GM19455 (cell line): Measurements from ENCODE around the gene RHBDD2.

Experiments used
- ATAC-seq: cut with Tn5 transposase; IDR thresholded peaks from one replicate; pipeline ENCODE4 v1.9.1; 2021; ENCODE audit not compliant: unreplicated experiment

RHBDD2 gene

DNA sequence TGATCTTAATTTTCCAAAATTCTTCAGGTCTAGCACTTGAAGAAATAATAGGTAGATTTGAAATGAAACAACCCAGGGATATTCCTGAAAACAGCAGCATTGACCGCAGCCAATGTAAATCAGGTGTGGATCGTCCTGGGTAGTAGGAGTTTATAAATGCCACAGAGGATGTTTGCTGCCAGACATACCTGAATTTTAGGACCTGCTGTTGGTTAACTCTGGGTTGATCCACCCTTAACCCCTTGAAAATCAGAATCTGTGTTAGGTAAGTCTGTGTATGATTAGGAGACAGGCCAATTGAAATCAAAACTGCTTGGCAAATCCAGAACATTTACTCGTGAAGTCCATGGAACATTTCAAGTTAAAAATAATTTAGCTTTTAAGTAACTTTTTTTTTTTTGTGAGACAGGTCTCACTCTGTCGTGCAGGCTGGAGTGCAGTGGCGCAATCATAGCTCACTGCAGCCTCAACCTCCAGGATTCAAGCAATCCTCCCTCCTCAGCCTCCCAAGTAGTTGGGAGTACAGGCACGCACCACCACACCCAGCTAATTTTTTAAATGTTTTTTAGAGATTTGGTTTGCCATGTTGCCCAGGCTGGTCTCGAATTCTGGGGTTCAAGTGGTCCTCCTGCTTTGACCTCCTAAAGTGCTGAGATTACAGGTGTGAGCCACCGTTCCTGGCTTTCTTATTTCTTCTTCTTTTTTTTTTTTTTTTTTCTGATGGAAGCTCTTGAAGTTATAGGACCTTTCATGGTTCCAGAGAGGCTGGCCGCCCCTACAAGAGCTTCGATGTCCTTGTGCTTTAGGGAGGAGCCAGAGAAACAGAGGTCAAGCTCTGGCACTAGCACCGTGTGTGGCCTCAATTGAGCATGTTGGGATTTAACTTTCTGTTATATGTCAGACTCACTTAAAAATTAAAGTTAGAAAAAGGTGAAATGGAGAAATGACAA, 38.1 kb downstream of the RHBDD2 start:
- no peak for ATAC-seq

DNA sequence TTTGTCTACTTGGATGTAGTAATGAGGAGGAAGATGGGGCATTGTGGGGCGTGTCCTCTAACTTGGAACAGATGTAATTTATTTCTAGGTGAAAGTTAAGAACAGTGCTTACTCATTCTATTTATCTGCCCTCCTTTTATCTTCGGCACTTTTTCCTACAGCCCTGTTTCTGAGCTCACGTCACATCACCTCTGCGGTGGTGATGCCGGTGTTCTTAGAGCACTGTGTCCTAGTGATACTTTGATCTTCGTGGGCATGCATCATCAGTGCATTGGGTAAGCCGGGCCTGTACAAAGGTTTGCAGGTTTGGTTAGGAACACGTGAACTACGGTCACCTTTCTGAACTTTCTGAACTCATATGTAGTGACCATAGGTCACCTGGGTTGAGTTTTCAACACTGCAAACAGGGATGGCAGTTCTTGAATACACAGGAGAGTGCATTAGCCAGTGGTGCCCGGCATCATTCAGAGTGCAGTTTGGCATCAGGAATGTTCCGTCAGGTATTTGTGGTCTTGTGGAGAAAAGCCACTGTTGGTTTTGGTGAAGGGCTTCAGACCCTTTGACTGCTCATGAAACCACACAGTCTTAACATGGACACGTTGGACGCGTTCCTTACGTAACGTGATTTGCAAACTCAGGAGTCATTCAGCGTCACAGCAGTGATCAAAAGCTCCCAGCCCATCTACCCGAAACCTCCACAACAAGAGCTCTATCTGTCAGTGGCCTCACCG, 41.8 kb downstream of the RHBDD2 start:
- no peak for ATAC-seq

- ATAC-seq: no peak
These were observed 42.6 kb downstream of the RHBDD2 start for GRCh38 chr7:75921479-75921878.

DNA sequence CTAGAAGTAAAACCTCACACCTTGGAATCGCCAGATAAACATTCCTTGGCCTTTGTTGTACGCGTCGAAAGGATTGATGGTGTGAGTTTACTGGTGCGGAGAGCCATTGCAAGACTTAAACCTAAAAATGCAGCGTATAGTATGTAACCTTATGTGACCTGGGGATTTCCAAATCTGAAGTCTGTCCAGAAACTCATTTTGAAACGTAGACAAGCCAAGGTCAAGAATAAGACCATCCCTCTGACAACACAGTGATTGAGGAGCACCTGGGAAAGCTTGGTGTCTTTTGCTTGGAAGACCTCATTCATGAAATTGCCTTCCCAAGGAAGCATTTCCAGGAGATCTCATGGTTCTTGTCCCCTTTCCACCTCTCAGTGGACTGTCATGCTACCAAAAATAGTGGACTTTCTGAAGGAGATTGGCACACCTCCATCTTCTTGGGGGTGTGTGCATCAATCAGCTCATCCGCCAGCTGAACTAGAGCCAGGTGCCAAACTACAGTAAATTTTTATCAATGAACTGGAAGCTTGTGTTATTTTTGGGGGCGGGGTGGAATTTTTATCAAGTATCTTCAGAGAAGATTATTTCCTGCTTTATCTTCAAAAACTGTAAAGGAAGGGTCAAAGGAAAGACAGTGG, 44.3 kb downstream of the RHBDD2 start:
- ATAC-seq: no peak

DNA sequence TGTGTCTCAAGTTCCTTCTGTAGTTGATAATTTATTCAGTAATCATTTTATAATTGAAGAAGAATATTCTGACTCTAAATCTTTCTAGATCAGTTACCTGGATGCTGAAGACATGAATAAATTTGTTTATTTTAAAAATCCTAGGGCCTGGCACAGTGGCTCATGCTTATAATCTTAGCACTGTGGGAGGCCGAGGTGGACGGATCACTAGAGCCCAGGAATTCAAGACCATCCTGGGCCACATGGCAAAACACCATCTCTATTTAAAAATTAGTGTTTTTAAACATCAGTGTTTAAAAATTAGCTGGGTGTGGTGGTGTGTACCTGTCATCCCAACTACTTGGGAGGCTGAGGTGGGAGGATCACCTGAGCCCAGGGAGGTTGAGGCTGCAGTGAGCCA, 45.4 kb downstream of the RHBDD2 start:
- no peak for ATAC-seq

- no peak for ATAC-seq
These were observed 46.1 kb downstream of the RHBDD2 start for GRCh38 chr7:75924889-75925288.

DNA sequence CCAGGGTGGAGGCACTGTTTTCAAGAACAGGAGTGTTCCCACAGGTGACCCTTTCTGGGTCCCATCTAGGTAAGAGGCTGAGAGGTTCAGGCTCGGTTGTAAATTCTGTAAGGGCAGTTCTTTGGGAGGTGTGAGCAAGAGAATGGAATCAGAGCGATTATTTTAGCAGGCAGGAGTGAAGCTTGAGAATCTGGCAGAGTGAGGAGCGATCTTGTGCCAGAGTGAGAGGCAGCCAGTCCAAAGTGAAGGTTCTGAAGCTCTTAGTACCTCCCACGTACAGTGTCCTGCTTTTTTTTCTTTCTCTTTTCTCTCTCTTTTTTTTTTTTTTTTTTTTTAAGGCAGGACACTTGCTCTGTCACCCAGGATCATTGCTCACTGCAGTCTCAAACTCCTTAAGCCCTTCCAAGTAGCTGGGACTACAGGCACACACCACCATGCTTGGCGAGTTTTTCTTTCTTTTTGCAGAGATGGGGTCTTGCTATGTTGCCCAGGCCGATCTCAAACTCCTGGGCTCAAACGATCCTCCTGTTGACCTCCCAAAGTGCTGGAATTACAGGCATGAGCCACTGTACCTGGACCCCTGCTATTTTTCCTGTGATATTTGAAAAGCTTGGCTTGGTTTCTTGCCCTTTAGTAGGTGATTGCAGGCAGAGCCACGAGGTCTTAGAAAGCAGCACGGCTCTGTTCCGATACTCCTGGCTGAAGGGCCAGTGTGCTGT, 47.0 kb downstream of the RHBDD2 start:
- ATAC-seq: no peak

- no peak for ATAC-seq
These were observed 49.7 kb downstream of the RHBDD2 start for GRCh38 chr7:75928568-75928914.

GRCh38 chr7:75931680-75932079, 52.8 kb downstream of the RHBDD2 start:
- ATAC-seq: no peak

GRCh38 chr7:75937958-75938786, 59.3 kb downstream of the RHBDD2 start:
- ATAC-seq: no peak
